ENCODE measurements around the gene ALDH1L1.

ALDH1L1 gene

DNA sequence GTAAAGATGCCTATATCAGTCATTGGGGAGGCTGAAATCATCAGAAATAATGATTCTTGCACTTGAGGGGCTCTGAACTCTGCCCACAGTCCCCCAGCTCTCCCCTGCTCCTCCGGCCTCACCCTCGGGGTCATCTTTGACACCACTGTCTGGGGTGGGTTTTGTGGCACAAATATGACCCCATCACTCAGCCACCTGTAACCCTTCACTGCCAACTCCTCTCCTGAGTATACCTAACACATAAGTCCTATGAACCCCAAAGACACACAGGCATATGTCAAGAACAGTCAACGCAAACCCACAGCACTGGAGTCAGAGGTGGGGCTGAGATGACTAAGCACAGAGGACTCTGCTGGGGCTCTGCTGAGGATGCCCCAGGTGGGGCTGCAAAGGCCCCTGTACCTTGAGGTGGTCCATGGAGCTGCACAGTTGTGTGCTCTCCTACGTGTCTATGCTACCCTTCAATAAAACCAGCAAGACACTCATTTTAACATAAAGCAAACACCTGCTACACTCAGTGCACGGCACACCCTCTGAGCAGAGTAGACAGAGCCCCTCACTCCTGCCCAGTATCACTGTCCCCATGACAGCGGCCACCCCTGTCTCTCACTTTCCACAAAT lies 126.3 kb downstream of the ALDH1L1 start:
- no peak for DNase-seq (ENCODE audit: low read depth, low spot score)
- Histone ChIP-seq H3K9me3 (ENCODE audit: control insufficient read depth, insufficient read depth, low read length) (no peaks in the 10 kb centered on the region), H3K4me1 (ENCODE audit: control insufficient read depth, insufficient read depth, low read length) (no peaks in the 10 kb centered on the region), H3K27ac (ENCODE audit: low read length) (no peak overlapping the region), H3K27me3 (ENCODE audit: control insufficient read depth, insufficient read depth, low read length) (no peaks in the 10 kb centered on the region), H3K4me3 (ENCODE audit: low read length) (no peak overlapping the region), H3K36me3 (ENCODE audit: control insufficient read depth, insufficient read depth, low read length) (no peaks in the 10 kb centered on the region)
- no CpG with 5 or more reads among the region's 6 CpGs for WGBS (ENCODE audit: insufficient coverage, insufficient read length)
